AG09319 (cell line): ENCODE measurements around the gene HENMT1.
"Not testable (repeated sequence)": the region's sequence is repeated elsewhere in the genome, so short reads cannot be mapped to it uniquely, and the experiment has no call there.

Experiments
- DNase-seq: peaks from one replicate; pipeline ENCODE4 v3.0.0-alpha.2; 2010; ENCODE audit warnings: low read depth; ENCODE audit errors: extremely low read depth
- TF ChIP-seq, protein P1 (sequence below): IDR thresholded peaks from 2 replicates; pipeline ENCODE4 v1.5.1; 2011; ENCODE audit warnings: low read depth, mild to moderate bottlenecking, inconsistent platforms, low read length, moderate library complexity

Gene HENMT1

DNA sequence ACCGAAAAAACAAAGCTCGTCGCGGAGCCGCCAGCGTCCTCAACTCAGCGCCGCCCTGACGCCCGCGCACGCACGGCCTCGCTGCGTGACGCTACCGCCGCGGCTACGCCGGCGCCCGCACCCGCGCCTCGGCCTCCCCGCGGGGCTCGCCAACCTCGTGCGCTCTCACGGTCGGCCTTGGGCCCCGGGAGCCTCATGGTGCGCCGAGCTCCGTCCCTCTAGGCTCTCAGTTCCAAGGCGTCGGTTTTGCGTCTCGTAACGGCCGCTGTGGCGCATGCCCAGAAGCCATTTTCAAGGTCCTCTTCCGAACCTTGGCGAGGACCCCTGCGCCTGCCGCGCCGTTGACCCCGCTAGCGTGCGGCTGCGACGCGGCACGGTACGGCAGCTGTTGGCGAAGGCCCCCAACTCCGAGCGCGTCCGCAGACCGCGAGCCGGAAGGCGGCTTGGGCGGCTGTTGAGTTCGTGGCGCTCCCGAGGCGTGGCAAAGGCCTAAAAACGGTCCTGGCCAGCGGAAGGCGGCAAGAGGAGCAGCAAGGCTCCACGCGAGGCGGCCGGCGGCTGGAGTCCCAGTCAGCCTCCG is at the start of gene HENMT1:
Gene HENMT1 (minus strand): TSS at position 64 of the 580 bp plus-strand sequence. CDS start 1,209 bp downstream, outside the sequence.
- DNase-seq: peak; percentile 11
- TF ChIP-seq, protein P1, sequence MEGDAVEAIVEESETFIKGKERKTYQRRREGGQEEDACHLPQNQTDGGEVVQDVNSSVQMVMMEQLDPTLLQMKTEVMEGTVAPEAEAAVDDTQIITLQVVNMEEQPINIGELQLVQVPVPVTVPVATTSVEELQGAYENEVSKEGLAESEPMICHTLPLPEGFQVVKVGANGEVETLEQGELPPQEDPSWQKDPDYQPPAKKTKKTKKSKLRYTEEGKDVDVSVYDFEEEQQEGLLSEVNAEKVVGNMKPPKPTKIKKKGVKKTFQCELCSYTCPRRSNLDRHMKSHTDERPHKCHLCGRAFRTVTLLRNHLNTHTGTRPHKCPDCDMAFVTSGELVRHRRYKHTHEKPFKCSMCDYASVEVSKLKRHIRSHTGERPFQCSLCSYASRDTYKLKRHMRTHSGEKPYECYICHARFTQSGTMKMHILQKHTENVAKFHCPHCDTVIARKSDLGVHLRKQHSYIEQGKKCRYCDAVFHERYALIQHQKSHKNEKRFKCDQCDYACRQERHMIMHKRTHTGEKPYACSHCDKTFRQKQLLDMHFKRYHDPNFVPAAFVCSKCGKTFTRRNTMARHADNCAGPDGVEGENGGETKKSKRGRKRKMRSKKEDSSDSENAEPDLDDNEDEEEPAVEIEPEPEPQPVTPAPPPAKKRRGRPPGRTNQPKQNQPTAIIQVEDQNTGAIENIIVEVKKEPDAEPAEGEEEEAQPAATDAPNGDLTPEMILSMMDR: no peak

DNA sequence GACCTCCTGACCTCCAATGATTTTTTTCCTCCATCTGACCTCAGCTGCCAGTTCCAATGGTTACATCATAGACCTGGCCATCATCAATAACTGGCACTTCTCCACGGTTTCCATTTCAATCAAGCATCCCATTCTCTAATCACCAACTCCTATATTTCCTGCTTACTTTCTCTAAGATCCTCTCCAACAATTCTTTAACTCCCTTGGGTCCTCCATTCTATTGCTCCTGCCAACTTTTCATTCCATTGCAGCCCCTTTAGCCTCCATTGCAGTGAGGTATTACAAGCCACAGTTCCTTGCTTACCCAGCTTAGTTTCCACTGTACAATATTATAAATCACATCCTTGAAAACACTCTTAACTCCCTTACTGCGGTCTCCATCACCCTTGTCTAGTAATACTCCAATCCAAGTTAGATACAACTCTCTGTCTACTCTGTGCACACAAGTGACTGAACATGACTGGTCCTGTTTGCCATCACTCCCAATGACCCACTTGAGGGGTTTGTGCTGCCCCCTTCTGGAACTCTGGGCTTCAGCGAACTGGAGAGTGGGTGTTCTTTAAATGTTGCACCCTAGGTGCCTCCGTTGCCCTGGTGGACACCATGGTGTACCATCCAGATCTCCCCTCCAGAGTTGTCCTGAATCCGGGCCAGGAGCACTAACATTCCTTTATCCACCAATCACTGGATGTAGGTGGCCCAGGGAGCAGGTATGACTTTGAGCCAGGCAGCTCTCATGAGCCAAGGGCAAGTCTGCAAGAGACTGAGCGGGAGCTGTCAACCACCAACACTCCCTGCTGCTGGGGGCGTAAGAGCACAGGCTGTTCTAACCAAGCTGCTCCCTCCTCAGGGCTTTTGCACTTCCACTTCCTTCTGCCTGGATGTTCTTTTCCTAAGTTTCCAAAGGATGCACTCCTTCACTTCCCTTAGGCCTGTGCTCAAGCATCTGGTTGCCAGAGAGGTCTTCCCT is 48.1 kb upstream of the HENMT1 start:
- TF ChIP-seq, protein P1: no peak; the same call in 1 of the 2 replicates
- no peak for DNase-seq

DNA sequence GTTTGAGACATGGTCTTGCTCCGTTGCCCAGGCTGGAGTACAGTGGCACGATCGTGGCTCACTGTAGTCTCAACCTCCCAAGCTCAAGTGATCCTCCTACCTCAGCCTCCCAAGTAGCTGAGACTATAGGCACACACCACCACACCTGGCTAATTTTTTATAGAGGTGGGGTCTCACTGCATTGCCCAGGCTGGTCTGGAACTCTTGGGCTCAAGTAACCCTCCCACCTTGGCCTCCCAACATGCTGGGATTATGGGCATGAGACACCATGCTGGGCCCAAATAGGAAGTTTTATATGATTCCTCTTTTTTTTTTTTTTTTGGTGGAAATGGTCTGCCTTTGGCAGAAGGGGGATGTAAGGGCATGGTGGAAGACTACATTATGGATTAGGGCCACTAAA is 45.8 kb upstream of the HENMT1 start:
- no peak for DNase-seq
- TF ChIP-seq, protein P1: no peak

DNA sequence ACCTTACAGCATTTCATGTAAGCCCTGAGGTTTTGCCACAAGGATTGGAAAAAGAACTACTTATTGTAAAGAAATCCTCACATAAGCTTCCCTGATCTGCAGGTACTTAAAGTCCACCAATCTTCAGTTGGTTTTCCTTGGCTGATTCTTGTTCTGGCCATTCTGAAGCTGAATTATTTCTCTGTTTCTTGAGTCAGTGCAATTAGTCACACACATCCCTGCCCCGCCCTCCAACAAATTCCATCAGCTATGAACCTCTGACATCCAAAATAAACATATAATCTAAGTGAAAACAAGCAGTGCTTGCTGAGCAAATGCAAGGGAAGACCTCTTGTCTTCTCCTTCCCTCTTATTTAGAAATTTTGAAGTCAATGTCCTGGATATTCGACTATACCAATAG is 43.6 kb upstream of the HENMT1 start:
- peak; percentile 55 for DNase-seq

DNA sequence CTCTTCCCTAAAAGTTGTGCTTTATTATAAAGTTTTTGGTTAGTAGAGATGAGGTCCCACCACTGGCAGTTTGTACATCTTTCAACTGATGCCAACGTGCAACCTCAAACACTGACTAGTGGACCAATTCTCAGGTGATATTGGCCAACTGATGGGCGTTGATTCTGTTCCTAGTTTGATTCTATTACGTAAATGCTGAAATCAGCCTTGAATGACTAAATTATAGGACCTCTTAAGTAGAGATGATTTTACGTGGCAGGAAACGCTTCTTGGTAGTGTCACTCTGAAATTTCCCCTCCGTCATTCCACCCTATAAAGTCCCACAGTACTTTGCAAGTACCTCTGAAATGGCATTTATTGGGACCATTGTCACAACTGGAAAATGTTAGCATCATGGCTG is 43.0 kb upstream of the HENMT1 start:
- TF ChIP-seq, protein P1: no peak
- no peak for DNase-seq

More for the DNA sequence above, 43.6 kb upstream of the HENMT1 start:
- TF ChIP-seq, protein P1: no peak

DNA sequence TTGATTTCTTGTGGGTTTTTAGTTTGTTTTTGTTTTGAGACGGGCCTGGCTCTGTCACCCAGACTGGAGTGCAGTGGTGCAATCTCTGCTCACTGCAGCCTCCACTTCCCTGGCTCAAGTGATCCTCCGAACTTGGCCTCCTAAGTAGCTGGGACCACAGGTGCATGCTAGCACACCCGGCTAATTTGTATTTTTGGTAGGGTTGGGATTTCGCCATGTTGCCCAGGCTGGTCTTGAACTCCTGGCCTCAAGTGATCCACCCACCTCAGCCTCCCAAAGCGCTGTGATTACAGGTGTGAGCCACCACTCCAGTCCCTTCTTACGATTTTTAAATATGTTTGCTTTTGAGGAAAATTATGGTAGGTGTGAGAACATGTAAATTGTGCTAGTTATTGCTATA is 41.2 kb upstream of the HENMT1 start:
- DNase-seq: not testable (repeated sequence)

DNA sequence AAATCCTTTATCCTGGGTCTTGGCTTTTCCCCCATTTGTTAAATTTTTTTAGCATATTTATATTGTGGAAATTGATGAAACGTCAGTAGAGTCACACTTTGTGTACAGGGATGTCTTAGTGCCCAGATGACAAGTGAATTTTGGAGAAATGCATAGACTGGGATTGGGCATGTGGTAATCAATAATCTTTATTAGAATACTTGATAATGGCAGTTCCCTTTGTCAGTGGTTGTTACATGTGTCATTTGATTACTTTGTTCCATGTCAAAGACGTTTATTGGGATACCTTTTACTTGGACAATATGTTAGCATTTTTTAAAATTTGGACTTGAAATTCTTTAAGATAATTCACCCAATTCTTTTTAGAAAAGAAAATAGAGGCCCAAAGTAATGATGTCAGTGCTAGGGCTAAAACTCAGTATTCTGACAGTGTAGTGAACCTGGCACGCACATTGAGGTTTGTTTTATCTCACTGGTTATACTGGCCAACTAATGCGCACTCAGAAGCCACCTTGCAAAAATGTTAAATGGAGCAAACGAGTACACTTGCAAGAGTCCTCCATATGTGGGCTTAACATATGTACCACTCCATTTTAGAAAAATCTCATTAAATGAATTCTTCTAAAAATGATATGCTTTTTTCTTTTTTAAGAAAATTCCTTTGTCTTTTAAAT is 40.4 kb upstream of the HENMT1 start:
- DNase-seq: no peak
- TF ChIP-seq, protein P1: no peak
